Astrocyte (in vitro differentiated cells and primary cell): Measurements from ENCODE around the gene PCSK5. TPM values are rescaled to one million over a fixed set of nuclear protein-coding genes. Genes with fewer than 3 reads are reported as not detected.
A peak's percentile ranks its signal among the peaks of the same experiment; 100 is the strongest.

Experiments
- DNase-seq: peaks from one replicate; pipeline ENCODE4 v3.0.0-alpha.2; 2010; ENCODE audit warnings: low read depth
- FAIRE-seq: peaks from 2 replicates; lab custom pipeline; 2011; peaks lifted over from hg19 to GRCh38; lab: Jason Lieb, UNC
- H2AFZ ChIP-seq: 2 replicates; pipeline ENCODE4 v1.6.0; 2012; ENCODE audit warnings: low read depth, low read length, inconsistent platforms
- H3K27ac ChIP-seq: 2 replicates; pipeline ENCODE4 v1.5.1; 2011; ENCODE audit warnings: low read depth, low read length, inconsistent platforms
- H3K27me3 ChIP-seq: 2 replicates; pipeline ENCODE4 v1.6.0; 2011; ENCODE audit warnings: low read length, inconsistent platforms; ENCODE audit not compliant: insufficient read depth
- H3K36me3 ChIP-seq: 2 replicates; pipeline ENCODE4 v1.5.1; 2011; ENCODE audit warnings: low read length, inconsistent platforms; ENCODE audit not compliant: insufficient read depth
- H3K4me1 ChIP-seq: 2 replicates; pipeline ENCODE4 v1.5.1; 2011; ENCODE audit warnings: low read length, inconsistent platforms; ENCODE audit not compliant: insufficient read depth
- H3K4me2 ChIP-seq: 2 replicates; pipeline ENCODE4 v1.6.0; 2012; ENCODE audit warnings: low read length, inconsistent platforms
- H3K4me3 ChIP-seq: 2 replicates; pipeline ENCODE4 v1.5.1; 2011; ENCODE audit warnings: low read depth, mild to moderate bottlenecking, low read length, inconsistent platforms; ENCODE audit not compliant: insufficient read depth
- H3K79me2 ChIP-seq: 2 replicates; pipeline ENCODE4 v1.6.0; 2012; ENCODE audit warnings: mild to moderate bottlenecking, low read length, inconsistent platforms; ENCODE audit not compliant: insufficient read depth
- H3K9ac ChIP-seq: 2 replicates; pipeline ENCODE4 v1.6.0; 2012; ENCODE audit warnings: mild to moderate bottlenecking, low read length, inconsistent platforms
- H3K9me3 ChIP-seq: 2 replicates; pipeline ENCODE4 v1.5.1; 2012; ENCODE audit warnings: low read depth, mild to moderate bottlenecking, low read length, inconsistent platforms; ENCODE audit not compliant: insufficient read depth
- H4K20me1 ChIP-seq: 2 replicates; pipeline ENCODE4 v1.6.0; 2012; ENCODE audit warnings: low read length, inconsistent platforms; ENCODE audit not compliant: insufficient read depth
- H3K27ac Mint-ChIP-seq: one replicate; pipeline ENCODE4 v1.8.0; 2021; ENCODE audit warnings: mild to moderate bottlenecking, mixed read lengths; ENCODE audit not compliant: unreplicated experiment
- H3K27me3 Mint-ChIP-seq: one replicate; pipeline ENCODE4 v1.8.0; 2021; ENCODE audit warnings: low read depth, mixed read lengths; ENCODE audit not compliant: unreplicated experiment
- H3K36me3 Mint-ChIP-seq: one replicate; pipeline ENCODE4 v1.8.0; 2021; ENCODE audit warnings: low read depth, mixed read lengths; ENCODE audit not compliant: unreplicated experiment
- H3K4me1 Mint-ChIP-seq: one replicate; pipeline ENCODE4 v1.8.0; 2021; ENCODE audit warnings: low read depth, mixed read lengths; ENCODE audit not compliant: unreplicated experiment
- H3K4me3 Mint-ChIP-seq: one replicate; pipeline ENCODE4 v1.8.0; 2021; ENCODE audit warnings: mild to moderate bottlenecking, moderate library complexity, mixed read lengths; ENCODE audit not compliant: unreplicated experiment
- H3K9me3 Mint-ChIP-seq: one replicate; pipeline ENCODE4 v1.8.0; 2021; ENCODE audit warnings: mild to moderate bottlenecking, mixed read lengths; ENCODE audit not compliant: unreplicated experiment
- EZH2 ChIP-seq: IDR thresholded peaks from 2 replicates; pipeline ENCODE4 v1.6.1; 2012; ENCODE audit warnings: mild to moderate bottlenecking, low read length, inconsistent platforms; ENCODE audit not compliant: insufficient read depth
- total RNA-seq: library from RNA; stranded (reverse); gene quantifications from 2 replicates; pipeline ENCODE4 v1.2.1, GENCODE V29; 2021
- TF ChIP-seq, protein P1 (sequence below): IDR thresholded peaks from 2 replicates; pipeline ENCODE4 v1.5.1; 2011; ENCODE audit warnings: low read depth, mild to moderate bottlenecking, inconsistent platforms, low read length, moderate library complexity; ENCODE audit not compliant: insufficient read depth

Gene PCSK5
- total RNA-seq, 1 donor from 2014 or later: 13.1 TPM

DNA sequence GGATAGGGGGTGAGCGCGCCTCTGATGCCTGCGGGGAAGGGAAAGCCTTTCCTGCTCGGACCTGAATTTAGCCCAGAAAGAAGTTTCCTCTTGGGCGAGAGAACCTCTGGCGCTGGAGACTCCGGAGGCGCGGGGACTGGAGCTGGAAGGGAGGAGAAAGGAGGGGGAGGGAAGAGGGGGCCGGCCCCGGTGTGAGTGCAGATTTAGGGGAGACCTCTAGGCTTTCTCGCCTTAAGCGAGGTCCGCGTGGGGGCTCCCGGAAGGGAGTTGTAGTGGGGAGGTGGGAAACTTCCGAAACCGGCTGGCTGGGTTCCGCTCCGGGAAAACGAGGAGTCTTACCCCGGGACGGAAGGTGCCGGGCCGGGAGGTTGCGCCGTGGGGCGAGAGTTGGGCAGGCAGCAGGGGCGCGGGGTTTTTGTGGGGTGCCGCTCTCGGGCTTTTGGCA, 1.3 kb downstream of the PCSK5 start:
- Mint-ChIP-seq H3K4me1 (peaks cover 15% of the 10 kb centered on the region), H3K9me3 (no peaks in the 10 kb centered on the region), H3K4me3 (peak overlapping the region; percentile 94), H3K27ac (peak overlapping the region; percentile 88), H3K27me3 (no peaks in the 10 kb centered on the region), H3K36me3 (no peaks in the 10 kb centered on the region)
- peak overlapping the region; percentile 93 for H3K4me3 ChIP-seq
- H3K36me3 ChIP-seq: no peaks in the 10 kb centered on the region
- no peak for TF ChIP-seq EZH2
- TF ChIP-seq, protein P1, sequence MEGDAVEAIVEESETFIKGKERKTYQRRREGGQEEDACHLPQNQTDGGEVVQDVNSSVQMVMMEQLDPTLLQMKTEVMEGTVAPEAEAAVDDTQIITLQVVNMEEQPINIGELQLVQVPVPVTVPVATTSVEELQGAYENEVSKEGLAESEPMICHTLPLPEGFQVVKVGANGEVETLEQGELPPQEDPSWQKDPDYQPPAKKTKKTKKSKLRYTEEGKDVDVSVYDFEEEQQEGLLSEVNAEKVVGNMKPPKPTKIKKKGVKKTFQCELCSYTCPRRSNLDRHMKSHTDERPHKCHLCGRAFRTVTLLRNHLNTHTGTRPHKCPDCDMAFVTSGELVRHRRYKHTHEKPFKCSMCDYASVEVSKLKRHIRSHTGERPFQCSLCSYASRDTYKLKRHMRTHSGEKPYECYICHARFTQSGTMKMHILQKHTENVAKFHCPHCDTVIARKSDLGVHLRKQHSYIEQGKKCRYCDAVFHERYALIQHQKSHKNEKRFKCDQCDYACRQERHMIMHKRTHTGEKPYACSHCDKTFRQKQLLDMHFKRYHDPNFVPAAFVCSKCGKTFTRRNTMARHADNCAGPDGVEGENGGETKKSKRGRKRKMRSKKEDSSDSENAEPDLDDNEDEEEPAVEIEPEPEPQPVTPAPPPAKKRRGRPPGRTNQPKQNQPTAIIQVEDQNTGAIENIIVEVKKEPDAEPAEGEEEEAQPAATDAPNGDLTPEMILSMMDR: no peak
- peak overlapping the region; percentile 88 for H3K4me2 ChIP-seq
- H3K27me3 ChIP-seq: no peaks in the 10 kb centered on the region
- no peak overlapping the region for H3K27ac ChIP-seq
- DNase-seq (peak; percentile 19), FAIRE-seq (no peak)
- H2AFZ ChIP-seq: peak overlapping the region; percentile 76
- peak overlapping the region; percentile 93 for H3K9ac ChIP-seq
- H4K20me1 ChIP-seq: peaks cover 40% of the 10 kb centered on the region
- peaks cover 10% of the 10 kb centered on the region for H3K4me1 ChIP-seq
- H3K79me2 ChIP-seq: peaks cover 35% of the 10 kb centered on the region
- no peaks in the 10 kb centered on the region for H3K9me3 ChIP-seq

DNA sequence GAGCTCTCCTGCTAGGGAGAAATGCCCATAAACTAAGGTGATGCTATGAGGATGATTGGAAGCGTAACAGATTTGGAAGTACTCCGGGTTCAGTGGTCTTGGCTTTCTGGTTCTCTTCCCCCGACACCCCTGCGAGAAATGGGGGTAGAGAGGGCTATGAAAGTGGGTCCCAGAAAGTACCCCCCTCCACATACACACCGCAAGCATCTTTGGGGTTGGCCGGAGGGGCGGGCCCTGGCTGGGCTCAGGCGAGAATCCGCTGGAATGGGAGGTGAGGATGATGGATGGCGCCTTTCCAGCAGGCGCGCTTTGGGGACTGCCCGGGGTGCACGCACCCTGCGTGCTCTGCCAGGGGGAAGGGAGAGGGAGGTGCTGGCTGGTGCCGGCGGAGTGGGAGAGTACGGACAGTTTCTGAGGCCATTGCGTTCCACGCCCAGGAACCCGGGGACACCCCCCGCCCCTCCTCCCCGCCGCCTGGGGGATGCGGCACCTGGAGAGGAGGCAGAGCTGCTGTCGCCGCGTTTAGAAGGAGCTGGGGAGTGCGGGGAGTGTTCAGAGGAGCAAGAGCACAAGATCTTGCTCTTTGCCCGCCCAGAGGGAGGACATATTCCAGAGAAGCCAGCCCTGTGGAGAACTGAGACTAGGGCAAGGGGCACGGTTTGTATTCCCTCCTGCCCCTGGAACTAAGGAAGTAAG, 1.9 kb downstream of the PCSK5 start:
- Histone ChIP-seq H3K9me3 (no peaks in the 10 kb centered on the region), H3K4me2 (peak overlapping the region; percentile 88), H2AFZ (peak overlapping the region; percentile 76), H3K79me2 (peaks cover 40% of the 10 kb centered on the region), H3K4me1 (peaks cover 10% of the 10 kb centered on the region), H3K36me3 (no peaks in the 10 kb centered on the region), H3K4me3 (peak overlapping the region; percentile 93), H4K20me1 (peaks cover 40% of the 10 kb centered on the region), H3K27me3 (no peaks in the 10 kb centered on the region), H3K9ac (peak overlapping the region; percentile 93), H3K27ac (no peak overlapping the region)
- H3K4me1 Mint-ChIP-seq: peaks cover 16% of the 10 kb centered on the region
- H3K27ac Mint-ChIP-seq: no peak overlapping the region
- H3K9me3 Mint-ChIP-seq: no peaks in the 10 kb centered on the region
- peak overlapping the region; percentile 94 for H3K4me3 Mint-ChIP-seq
- no peaks in the 10 kb centered on the region for H3K27me3 Mint-ChIP-seq
- FAIRE-seq (no peak), DNase-seq (no peak)
- TF ChIP-seq, protein P1: no peak
- peak; percentile 33 for TF ChIP-seq EZH2
- no peaks in the 10 kb centered on the region for H3K36me3 Mint-ChIP-seq

DNA sequence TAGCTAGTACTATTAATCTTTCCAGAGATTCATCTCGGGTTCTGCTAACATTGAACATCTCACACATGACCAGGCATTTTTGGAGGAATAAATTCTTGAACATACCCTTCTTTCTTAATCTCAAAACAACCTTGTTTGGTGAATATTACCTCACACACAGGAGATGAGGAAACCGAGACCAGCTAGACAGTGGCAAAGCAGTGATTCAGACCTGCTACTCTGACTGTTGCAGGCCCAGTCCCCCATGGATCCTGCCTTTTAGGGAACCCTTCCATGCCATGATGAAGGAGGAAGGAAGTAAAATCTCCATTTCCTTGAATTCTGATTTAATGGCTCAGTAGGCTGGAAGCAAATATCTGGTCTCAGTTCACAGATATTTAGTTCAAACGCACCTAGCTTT, 2.6 kb downstream of the PCSK5 start:
- peak overlapping the region; percentile 94 for H3K4me3 Mint-ChIP-seq
- peaks cover 44% of the 10 kb centered on the region for H3K79me2 ChIP-seq
- peak overlapping the region; percentile 93 for H3K4me3 ChIP-seq
- H3K4me1 ChIP-seq: peaks cover 10% of the 10 kb centered on the region
- no peaks in the 10 kb centered on the region for H3K27me3 Mint-ChIP-seq
- H3K36me3 ChIP-seq: no peaks in the 10 kb centered on the region
- H3K27me3 ChIP-seq: no peaks in the 10 kb centered on the region
- H3K4me2 ChIP-seq: peak overlapping the region; percentile 88
- DNase-seq (no peak), FAIRE-seq (no peak)
- no peak overlapping the region for H3K27ac Mint-ChIP-seq
- H2AFZ ChIP-seq: no peak overlapping the region
- peaks cover 40% of the 10 kb centered on the region for H4K20me1 ChIP-seq
- H3K27ac ChIP-seq: no peak overlapping the region
- peaks cover 16% of the 10 kb centered on the region for H3K4me1 Mint-ChIP-seq
- peak overlapping the region; percentile 93 for H3K9ac ChIP-seq
- TF ChIP-seq, protein P1: no peak
- no peak for TF ChIP-seq EZH2
- H3K36me3 Mint-ChIP-seq: no peaks in the 10 kb centered on the region
- no peaks in the 10 kb centered on the region for H3K9me3 Mint-ChIP-seq
- H3K9me3 ChIP-seq: no peaks in the 10 kb centered on the region
